GF-D8 (cell line): ENCODE results near the gene EZH1.

ENCODE experiments used
- DNase-seq: peaks from one replicate; lab custom pipeline; 2025; lab: John Stamatoyannopoulos, UW

EZH1 gene

DNA sequence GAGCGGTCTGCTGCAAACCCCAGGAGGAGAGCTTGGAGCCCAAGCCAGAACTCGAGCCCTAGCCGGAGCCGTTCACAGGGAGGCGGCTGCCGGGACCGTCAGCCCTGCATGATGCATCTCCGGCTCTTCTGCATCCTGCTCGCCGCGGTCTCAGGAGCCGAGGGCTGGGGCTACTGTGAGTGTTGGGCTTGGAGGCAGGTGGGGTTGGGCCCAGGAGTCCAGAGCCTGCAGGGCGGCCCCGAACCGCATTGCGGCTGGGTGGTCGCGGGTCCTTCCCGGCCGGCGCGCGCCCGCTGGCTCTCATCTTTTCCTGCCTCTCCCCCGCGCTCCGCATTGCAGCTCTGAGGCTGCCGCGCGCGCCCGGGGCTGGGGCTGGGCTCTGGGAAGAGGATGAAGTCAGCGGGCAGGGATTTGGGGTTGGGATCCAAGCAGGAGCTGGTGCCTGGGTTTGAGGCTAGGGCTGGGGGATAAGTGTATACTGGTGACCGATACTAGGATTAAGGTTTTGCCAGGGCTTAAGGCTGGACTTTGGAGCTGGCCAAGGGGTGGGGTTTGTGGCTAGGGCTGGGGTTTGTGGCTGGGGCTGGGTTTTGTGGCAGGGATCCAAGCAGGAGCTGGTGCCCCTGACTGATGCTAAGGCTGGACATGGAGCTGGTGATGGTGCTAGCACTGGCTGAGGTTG is 62.0 kb downstream of the EZH1 start:
- no peak for DNase-seq

DNA sequence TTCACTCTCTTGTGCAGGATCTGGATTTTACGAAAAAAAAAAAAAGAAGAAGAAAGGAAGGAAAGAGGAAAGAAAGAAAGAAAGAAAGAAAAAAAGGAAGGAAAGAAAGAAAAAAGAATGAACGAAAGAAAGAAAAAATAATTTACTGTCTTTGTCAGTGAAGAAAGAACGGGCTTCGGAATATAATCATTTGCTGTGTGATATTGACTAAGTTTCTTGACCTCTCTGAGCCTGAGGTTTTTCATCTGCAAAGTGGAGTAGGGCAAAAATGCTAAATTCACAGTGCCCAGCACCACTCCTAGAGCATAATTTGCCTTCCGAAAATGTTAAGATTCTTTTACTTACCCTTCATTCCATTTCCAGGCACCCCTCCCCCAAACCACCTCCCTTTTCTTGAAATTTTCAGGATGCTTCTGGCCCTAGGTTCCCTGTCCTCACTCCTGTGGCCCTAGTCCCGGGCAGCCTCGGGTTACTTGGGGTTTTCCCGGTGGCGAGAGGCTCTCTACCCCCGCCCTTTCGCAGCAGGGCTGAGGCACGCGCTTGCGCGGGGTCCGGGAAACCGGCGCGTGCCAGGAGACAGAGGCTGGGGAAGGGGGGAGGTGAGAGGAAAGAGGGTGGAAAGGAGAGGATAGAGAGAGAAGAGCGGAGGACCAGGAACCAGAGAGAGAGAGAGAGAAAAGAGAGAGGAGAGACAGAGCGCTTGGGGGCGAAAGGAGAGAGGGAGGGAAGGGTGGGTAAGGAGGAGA is 62.7 kb downstream of the EZH1 start, which contains the start of gene CNTNAP1:
Gene CNTNAP1 (plus strand): TSS at position 556 of the 746 bp plus-strand sequence. CDS start 299 bp downstream, outside the sequence.
- no peak for DNase-seq

DNA sequence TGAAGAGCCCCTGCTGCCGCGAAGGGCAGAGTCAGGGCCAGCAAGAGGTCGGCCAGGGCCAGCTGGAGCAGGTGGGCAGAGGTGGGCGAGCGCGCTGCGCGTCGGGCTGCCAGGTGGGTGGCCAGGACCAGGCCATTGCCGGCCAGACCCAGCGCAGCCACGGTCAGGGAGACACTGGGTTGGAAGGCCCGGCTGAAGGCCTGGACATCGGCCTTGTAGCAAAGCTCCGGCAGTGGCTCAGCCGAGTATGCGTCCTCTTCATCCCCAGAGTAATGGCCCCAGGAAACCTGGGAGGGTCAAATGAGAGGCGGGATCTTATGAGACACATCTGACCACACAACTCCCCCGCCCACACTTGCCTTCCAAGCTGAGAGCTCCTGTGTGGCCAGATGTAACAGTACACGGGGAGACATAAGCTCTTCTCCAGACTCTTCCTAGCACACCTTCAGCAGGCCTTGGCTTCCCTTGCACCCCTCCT is 64.5 kb downstream of the EZH1 start:
- peak; percentile 3 for DNase-seq

- peak; percentile 50 for DNase-seq
Measured at GRCh38 chr17:42679492-42680330, 65.1 kb downstream of the EZH1 start.

GRCh38 chr17:42678951-42679491 is 65.8 kb downstream of the EZH1 start:
- DNase-seq: peak; percentile 30

DNA sequence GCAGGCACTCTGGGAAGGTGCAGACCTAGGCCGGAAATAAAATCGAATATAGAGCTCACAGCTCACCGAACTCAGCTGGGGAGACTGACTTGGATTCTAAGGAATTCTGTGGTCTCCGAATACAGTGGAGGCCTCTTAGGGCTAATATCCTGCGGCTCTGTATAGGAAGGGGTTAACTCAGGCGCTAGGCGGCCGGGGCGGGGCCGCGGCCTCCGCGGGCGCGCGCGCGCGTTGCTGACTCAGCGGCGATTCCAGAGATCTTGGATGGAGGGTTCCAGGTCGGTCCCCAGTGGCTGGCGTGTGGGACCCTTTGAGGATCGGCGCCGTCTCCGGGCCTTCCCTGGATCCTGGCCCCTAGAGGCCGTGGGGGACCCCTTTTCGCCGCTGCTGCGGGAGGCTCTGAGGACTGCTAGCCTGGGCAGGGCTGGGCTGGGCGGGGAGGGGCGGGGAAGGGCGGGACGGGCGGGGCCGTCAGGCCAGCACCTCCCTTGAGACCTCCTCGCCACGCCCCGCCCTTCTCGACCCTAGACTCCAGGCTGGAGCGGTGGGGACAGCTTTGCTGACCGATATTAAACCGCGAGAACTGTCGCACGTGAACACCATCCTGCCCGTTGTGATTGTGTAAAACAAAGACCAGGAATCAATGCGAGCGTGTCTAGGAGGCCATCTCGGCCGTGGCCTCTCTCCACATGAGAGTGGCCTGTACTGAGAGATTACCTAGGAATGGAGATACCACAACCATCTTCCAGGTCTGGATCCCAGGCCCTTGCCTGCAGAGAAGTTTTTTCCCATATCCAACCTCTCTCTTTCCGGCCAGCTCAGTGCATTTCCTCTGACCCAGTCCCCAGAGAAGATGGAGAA is 66.7 kb downstream of the EZH1 start:
- DNase-seq: peak; percentile 81

DNA sequence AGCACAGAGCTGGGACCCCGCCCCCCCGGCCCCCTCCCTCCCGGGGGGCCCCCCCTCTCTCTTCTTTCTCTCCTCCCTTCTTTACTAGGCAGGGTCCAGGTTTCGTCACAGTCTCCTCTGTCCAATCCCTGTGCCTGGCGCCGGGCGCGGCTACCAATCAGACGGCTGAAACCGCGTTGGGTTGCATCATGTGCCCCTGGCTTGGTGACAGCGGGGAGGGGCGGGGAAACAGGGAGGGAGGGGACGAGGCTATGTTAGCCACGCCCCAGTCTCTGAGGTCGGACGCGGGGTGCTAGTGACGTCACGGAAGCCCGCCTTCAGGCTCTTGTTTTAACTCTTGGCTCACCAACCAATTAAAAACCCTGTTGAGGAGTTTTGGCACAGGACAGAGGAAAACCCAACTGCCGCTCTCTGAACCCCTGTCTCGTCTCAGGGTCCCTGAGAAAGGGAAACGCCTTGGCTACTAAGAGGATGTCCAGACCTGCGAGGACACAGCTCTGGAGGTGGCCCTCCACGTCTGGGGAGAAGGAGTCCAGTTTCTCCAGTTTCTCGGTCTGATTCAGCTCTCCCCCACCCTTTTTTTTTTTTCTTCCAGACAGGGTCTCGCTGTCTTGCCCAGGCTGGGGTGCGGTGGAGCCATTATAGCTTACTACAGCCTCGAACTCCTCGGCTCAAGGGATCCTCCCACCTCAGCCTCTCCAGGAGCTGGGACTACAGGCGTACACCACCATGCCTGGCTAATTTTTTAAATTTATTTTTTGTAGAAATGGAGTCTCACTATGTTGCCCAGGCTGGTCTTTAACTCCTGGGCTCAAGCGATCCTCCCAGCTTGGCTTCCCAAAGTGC is 67.6 kb downstream of the EZH1 start:
- peak; percentile 96 for DNase-seq

DNA sequence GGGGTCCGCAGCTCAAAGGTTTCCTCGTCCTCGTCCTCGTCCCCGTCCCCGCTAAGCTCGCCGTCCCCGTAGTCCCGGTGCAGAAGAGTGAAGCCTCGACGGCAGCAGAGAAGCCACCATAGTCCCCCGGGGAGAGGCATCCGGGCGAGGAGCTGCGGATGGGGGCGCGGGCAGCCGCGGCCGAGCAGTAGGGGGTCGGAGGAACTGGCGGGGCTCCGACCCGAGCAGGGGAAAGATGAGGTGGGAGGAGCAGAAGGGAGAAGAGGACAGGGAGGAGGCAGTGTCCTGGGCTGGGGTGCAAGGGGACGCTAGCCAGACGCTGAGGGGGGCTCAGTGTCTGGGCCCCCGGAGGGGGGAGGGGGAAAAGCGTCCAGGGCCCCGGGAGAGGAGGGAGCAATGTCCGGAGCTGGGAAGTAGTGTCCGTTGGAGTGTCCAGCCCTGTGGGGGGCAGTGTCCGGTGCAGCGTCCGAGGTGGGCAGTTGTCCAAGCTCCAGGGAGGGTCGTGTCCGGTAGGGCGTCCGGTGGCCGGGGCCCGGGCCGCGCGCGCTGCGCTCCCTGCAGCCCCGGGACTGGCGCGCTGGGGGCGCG is 68.3 kb downstream of the EZH1 start, which contains the start of gene PLEKHH3:
Gene PLEKHH3 (minus strand): TSS at position 571 of the 588 bp plus-strand sequence. CDS start 431 bp downstream, at position 140.
- no peak for DNase-seq

- DNase-seq: no peak
Measured at GRCh38 chr17:42675965-42676423, 68.8 kb downstream of the EZH1 start.

DNA sequence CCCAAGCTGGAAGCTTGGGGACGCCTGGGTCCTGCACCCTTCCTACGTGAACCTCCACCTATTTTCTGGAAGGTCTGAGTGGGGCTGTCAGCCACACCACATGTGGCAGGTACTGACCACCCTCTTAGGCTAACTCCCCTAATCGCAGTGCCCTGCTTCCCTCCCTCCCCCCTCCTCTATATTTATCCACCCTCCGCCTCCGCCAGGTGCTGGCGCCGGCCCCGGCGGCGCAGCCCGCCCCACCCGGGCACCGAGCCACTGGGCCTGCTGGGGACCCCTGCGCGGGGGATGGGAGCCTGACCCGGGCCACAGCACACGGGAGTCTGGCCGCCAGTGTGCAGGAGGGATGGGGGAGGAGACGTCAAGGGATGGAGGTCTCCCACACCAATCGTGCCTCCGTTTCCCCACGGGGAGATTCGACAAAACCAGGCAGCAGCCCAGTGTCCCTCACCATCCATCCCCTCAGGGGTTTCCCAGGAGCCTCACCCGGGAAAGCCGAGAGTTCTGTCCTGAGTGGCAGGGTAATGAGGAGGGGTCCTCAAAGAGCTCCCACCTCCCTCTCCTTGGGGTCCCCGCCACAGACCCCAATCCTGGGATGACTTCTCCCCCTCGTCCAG is 69.4 kb downstream of the EZH1 start:
- no peak for DNase-seq

DNA sequence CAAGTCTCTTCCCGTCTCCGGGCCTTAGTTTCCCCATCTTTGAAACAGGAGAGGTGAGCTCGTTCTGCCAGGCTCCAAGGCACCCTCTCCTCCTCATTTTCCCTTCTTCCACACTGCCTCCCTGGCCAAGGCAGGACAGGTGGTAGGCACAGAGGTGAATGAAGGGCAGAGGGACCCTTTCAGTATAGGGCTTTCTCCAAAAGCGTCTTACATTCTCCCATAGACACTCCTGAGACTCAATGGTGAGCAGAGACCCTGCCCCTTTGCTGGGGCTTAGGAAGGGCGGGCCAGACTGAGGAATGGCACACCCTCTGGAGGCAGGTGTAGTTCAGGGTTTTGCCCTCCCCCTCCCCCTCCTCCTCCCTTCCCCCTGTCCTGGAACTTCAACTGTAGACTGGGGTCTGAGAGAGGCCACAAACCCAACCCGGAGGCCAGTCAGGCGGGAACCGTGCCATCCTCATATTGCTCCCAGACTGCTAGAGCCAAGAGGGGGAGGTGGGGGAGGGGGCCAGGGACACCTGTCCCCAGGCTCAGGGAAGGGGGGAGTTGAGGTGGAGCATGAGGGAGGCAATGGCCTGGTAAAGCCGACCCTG is 70.0 kb downstream of the EZH1 start:
- no peak for DNase-seq

DNA sequence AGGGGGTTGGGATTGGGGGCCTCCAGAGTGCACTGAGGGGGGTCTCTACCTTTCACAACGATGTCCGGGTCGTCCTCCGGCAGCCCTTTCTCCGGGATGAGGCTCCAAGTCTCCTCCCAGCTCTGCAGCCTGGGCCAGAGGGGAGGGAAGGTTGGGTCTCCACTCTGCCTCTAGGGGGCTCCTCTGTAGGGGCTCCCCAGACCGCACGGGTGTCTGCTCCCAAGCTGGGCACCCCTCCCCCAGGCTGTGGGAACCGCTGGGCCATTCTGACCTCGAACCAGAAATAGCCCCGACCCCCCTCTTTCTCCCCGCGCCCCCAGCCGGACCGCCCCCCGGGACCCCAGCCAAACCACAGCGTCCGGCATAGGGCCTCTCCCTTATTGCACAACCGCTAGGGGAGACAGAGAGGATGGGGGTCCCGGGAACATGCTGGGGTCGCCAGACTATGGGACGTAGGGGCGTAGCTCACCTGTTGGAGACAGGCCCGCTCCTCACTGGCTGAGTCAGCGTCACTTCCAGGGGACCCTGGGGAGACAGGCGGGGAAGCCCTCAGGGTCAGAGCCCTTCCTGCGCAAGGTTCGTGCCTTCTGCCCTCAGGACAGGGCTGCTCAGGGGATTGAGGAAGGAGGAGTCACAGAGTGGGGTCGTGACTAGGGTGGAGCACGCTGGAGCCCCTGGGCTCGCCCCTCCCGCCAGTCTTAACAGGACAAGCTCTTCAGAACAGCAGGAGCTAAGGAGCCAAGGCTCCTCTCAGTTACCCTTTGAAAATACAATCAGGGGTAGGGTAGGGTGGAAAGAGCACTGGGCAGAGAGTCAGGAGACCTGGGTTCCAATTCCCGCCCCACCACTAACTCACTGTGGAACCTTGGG is 70.7 kb downstream of the EZH1 start:
- no peak for DNase-seq

- no peak for DNase-seq
Measured at GRCh38 chr17:42673266-42673884, 71.5 kb downstream of the EZH1 start.

GRCh38 chr17:42672038-42672437 is 72.8 kb downstream of the EZH1 start:
- no peak for DNase-seq

- DNase-seq: no peak
Measured at GRCh38 chr17:42670789-42671657, 73.8 kb downstream of the EZH1 start.
